Gastrocnemius medialis (tissue), 4 donors: ENCODE data around the gene ARHGEF17. TPM values are rescaled to one million over a fixed set of nuclear protein-coding genes. Genes with fewer than 3 reads are reported as not detected.

Experiments used
- ATAC-seq, 2 donors: fragments of 150-250 bp; one replicate each; pipeline ENCODE4 v1.9.1; 2016
- DNase-seq, 2 donors: peaks; one replicate each; pipeline ENCODE4 v3.0.0-alpha.2; 2019
- H3K27ac ChIP-seq, 4 donors: fragments of 200-600 bp; sonication (generic); 1 replicate in 1 of 4; 2 replicates in 3 of 4; pipeline ENCODE4 v1.5.1; 2016 to 2018; ENCODE audit warnings: mild to moderate bottlenecking in 2 of 4, moderate library complexity in 1 of 4
- H3K27me3 ChIP-seq, 3 donors: fragments of 200-600 bp; sonication (generic) in 2 of 3; 1 replicate in 1 of 3; 2 replicates in 2 of 3; pipeline versions ENCODE4 v1.5.1 to v1.6.0; 2016 to 2019; ENCODE audit warnings: mild to moderate bottlenecking in 1 of 3, moderate library complexity in 1 of 3
- H3K36me3 ChIP-seq, 2 donors: fragments of 200-600 bp; sonication (generic) in 1 of 2; one replicate each; pipeline ENCODE4 v1.5.1; 2017 to 2018
- H3K4me1 ChIP-seq, 2 donors: fragments of 200-600 bp; sonication (generic) in 1 of 2; one replicate each; pipeline ENCODE4 v1.5.1; 2016 to 2017; ENCODE audit warnings: mild to moderate bottlenecking in 2 of 2
- H3K4me3 ChIP-seq, 4 donors: fragments of 200-600 bp; sonication (generic) in 3 of 4; 1 replicate in 1 of 4; 2 replicates in 3 of 4; pipeline ENCODE4 v1.5.1; 2016 to 2019; ENCODE audit warnings: mild to moderate bottlenecking in 2 of 4
- H3K9me3 ChIP-seq, 3 donors: fragments of 200-600 bp; sonication (generic) in 2 of 3; 1 replicate in 1 of 3; 2 replicates in 2 of 3; pipeline ENCODE4 v1.5.1; 2016 to 2019
- CTCF ChIP-seq, 5 experiments: fragments of 450-650 bp in 3 of 5; fragments of 200-600 bp in 2 of 5; sonication (generic) in 2 of 5; IDR thresholded peaks in 4 of 5; conservative IDR thresholded peaks in 1 of 5; 1 replicate in 4 of 5; 2 replicates in 1 of 5; pipeline ENCODE4 v1.5.1; 2016 to 2019; ENCODE audit warnings: antibody characterized with exemption in 5 of 5, mild to moderate bottlenecking in 3 of 5, moderate library complexity in 3 of 5
- POLR2A ChIP-seq, 2 donors: fragments of 450-650 bp; IDR thresholded peaks; one replicate each; pipeline ENCODE4 v1.6.1; 2017; ENCODE audit warnings: antibody characterized with exemption in 2 of 2, mild to moderate bottlenecking in 2 of 2, moderate library complexity in 2 of 2
- in situ Hi-C, 4 donors: fragments of 200-750 bp; cut with MboI; loops; one replicate each; pipeline versions ENCODE4 v1.15.0 to v1.8.0; 2017; ENCODE audit warnings: low sequenced_read_pairs in 4 of 4
- intact Hi-C: fragments of 100-400 bp; cut with DNase I; formaldehyde crosslinking; loops from one replicate; pipeline ENCODE4 v1.15.1; 2023; ENCODE audit warnings: low total_unique reads
- total RNA-seq, 4 donors: library from RNA; depleted of rRNA; stranded (reverse); fragments of >200 nt; gene quantifications; one replicate each; pipeline versions ENCODE4 v1.1.0 to v1.2.3, GENCODE V29; 2016

ARHGEF17 gene
- total RNA-seq, 4 donors from 2014 or later = 8.9 to 16.9 (median 13.9) TPM

GRCh38 chr11:73316422-73316821 is 8.3 kb downstream of the ARHGEF17 start:
- DNase-seq = no peak
- Histone ChIP-seq H3K36me3 (no peaks in the 10 kb centered on the region), H3K27ac (peak overlapping the region in 1 of 4 donors; percentile 81), H3K27me3 (no peaks in the 10 kb centered on the region), H3K4me1 (peaks cover 8 to 40% of the 10 kb centered on the region in 2 donors), H3K9me3 (no peaks in the 10 kb centered on the region), H3K4me3 (no peak overlapping the region)
- ATAC-seq = no peak
- TF ChIP-seq POLR2A (IDR thresholded peaks at IDR 0.05) = no peak
- TF ChIP-seq CTCF (IDR thresholded peaks at IDR 0.05 in 4 of 5, conservative IDR thresholded peaks at IDR 0.05 in 1 of 5) = no peak
- intact Hi-C loops = no loop called here
- in situ Hi-C loops = no loop called here

GRCh38 chr11:73317373-73317772 is 9.3 kb downstream of the ARHGEF17 start:
- no peak for DNase-seq
- ATAC-seq = no peak
- intact Hi-C loops (no loop called here), in situ Hi-C loops (no loop called here)
- Histone ChIP-seq H3K27ac (peak overlapping the region; percentile 0 to 81 (median 37)), H3K4me1 (peaks cover 9 to 40% of the 10 kb centered on the region in 2 donors), H3K36me3 (no peaks in the 10 kb centered on the region), H3K27me3 (no peaks in the 10 kb centered on the region), H3K9me3 (no peaks in the 10 kb centered on the region), H3K4me3 (no peak overlapping the region)
- no peak for TF ChIP-seq CTCF (IDR thresholded peaks at IDR 0.05 in 4 of 5, conservative IDR thresholded peaks at IDR 0.05 in 1 of 5)
- TF ChIP-seq POLR2A (IDR thresholded peaks at IDR 0.05) = no peak

GRCh38 chr11:73317803-73318202 is 9.7 kb downstream of the ARHGEF17 start:
- Histone ChIP-seq H3K9me3 (no peaks in the 10 kb centered on the region), H3K27ac (peak overlapping the region; percentile 0 to 81 (median 37)), H3K27me3 (no peaks in the 10 kb centered on the region), H3K36me3 (no peaks in the 10 kb centered on the region), H3K4me3 (no peak overlapping the region), H3K4me1 (peaks cover 14 to 41% of the 10 kb centered on the region in 2 donors)
- no peak for TF ChIP-seq POLR2A (IDR thresholded peaks at IDR 0.05)
- TF ChIP-seq CTCF (IDR thresholded peaks at IDR 0.05 in 4 of 5, conservative IDR thresholded peaks at IDR 0.05 in 1 of 5) = no peak
- in situ Hi-C loops (no loop called here), intact Hi-C loops (no loop called here)
- DNase-seq (no peak), ATAC-seq (no peak)

- ATAC-seq (no peak), DNase-seq (no peak)
- in situ Hi-C loops (no loop called here), intact Hi-C loops (no loop called here)
- Histone ChIP-seq H3K4me3 (no peak overlapping the region), H3K27ac (peak overlapping the region in 3 of 4 donors; percentile 27 to 81 (median 47)), H3K4me1 (peaks cover 16 to 48% of the 10 kb centered on the region in 2 donors), H3K27me3 (no peaks in the 10 kb centered on the region), H3K36me3 (no peaks in the 10 kb centered on the region), H3K9me3 (no peaks in the 10 kb centered on the region)
- TF ChIP-seq CTCF (IDR thresholded peaks at IDR 0.05 in 4 of 5, conservative IDR thresholded peaks at IDR 0.05 in 1 of 5) (no peak), POLR2A (IDR thresholded peaks at IDR 0.05) (no peak)
These were observed 10.5 kb downstream of the ARHGEF17 start for GRCh38 chr11:73318501-73319011.
